NCI-H2227 (cell line): Measurements from ENCODE around the gene NFATC2.

Experiments
- DNase-seq: peaks from one replicate; lab custom pipeline; 2025; ENCODE audit not compliant: unreplicated experiment; lab: John Stamatoyannopoulos, UW

The NFATC2 gene

GRCh38 chr20:51522207-51522606, 20.3 kb downstream of the NFATC2 start:
- no peak for DNase-seq

- DNase-seq: no peak
Observed at GRCh38 chr20:51517839-51518238, 24.7 kb downstream of the NFATC2 start.

- no peak for DNase-seq
Observed at GRCh38 chr20:51516855-51517254, 25.7 kb downstream of the NFATC2 start.

- no peak for DNase-seq
Observed at GRCh38 chr20:51514836-51515235, 27.7 kb downstream of the NFATC2 start.

- no peak for DNase-seq
Observed at GRCh38 chr20:51514249-51514648, 28.3 kb downstream of the NFATC2 start.

GRCh38 chr20:51513545-51513944, 29.0 kb downstream of the NFATC2 start:
- no peak for DNase-seq

GRCh38 chr20:51512645-51513044, 29.9 kb downstream of the NFATC2 start:
- DNase-seq: no peak

GRCh38 chr20:51511861-51512619, 30.5 kb downstream of the NFATC2 start:
- no peak for DNase-seq

GRCh38 chr20:51510936-51511605, 31.4 kb downstream of the NFATC2 start:
- no peak for DNase-seq

GRCh38 chr20:51510169-51510568, 32.4 kb downstream of the NFATC2 start:
- DNase-seq: no peak

GRCh38 chr20:51509208-51509607, 33.3 kb downstream of the NFATC2 start:
- DNase-seq: no peak

- no peak for DNase-seq
Observed at GRCh38 chr20:51508780-51509179, 33.7 kb downstream of the NFATC2 start.

- no peak for DNase-seq
Observed at GRCh38 chr20:51508158-51508557, 34.4 kb downstream of the NFATC2 start.

- no peak for DNase-seq
Observed at GRCh38 chr20:51507216-51508036, 35.1 kb downstream of the NFATC2 start.

- no peak for DNase-seq
Observed at GRCh38 chr20:51506527-51507215, 35.8 kb downstream of the NFATC2 start.

GRCh38 chr20:51505566-51505965, 37.0 kb downstream of the NFATC2 start:
- DNase-seq: no peak

- DNase-seq: no peak
Observed at GRCh38 chr20:51503376-51503775, 39.1 kb downstream of the NFATC2 start.

- no peak for DNase-seq
Observed at GRCh38 chr20:51500936-51501335, 41.6 kb downstream of the NFATC2 start.

GRCh38 chr20:51500311-51500710, 42.2 kb downstream of the NFATC2 start:
- DNase-seq: no peak

- DNase-seq: no peak
Observed at GRCh38 chr20:51498765-51499540, 43.6 kb downstream of the NFATC2 start.
